HG03066 (cell line): ENCODE measurements around the gene RIMBP2.
"Not testable (repeated sequence)": the region's sequence is repeated elsewhere in the genome, so short reads cannot be mapped to it uniquely, and the experiment has no call there.

Source experiments
- ATAC-seq: cut with Tn5 transposase; IDR thresholded peaks from one replicate; pipeline ENCODE4 v1.9.1; 2021; ENCODE audit warnings: low read depth; ENCODE audit not compliant: unreplicated experiment

The RIMBP2 gene

DNA sequence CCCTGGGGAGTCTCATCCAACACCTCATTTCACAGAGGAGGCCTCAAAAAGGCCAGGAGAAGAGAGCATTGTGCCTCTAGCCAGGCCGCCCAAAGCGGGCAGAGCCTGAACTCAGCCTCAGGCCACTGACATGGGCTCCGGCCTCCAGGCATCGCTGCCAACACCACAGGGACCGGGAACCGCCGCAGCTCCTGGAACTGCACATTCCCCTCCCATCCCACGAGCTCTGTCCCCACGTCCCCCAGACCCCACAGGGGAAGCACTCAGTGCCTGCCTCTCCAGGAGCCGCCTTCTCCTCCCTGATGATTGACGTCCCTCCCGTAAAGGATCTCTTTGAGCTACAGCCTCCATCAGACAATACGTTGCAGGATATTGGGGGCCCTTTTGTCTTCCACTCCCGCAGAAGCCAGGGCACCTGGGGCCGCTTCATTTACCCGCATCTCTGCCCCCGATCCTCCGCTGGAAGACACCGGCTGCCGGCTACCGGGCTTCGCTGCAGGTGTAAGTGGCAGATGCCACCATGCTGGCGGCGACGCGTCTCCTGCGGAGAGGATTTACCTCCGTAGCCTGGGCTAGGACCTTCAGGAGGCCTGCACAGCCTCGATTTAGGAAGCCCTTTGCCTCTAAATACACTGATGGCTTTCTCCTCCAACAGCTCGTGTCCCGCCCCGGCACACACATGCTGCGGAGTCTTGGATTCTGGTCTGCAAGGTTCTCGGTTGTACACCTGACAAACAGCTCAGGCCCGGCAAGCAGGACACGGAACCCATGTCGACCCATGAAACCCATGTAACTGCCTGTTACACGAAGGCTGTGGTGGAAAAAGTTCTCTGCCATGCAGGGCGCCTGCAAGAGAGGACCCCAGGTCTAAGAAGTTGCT lies 104.8 kb downstream of the RIMBP2 start:
- ATAC-seq, result no peak

DNA sequence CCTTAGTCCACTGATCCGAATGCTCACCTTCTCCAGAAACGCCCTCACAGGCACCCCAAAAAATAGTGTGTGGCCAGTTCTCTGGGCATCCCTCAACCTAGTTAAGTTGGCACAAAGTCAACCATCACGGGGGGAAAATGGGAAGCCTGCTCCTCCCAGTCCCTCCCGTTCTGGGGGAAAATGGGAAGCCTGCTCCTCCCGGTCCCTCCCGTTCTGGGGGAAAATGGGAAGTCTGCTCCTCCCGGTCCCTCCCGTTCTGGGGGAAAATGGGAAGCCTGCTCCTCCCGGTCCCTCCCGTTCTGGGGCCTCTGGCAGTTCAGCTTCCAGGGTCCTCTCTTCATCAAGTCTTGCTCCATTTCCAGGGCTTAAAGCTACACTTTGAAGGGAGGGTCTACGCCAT lies 106.1 kb downstream of the RIMBP2 start:
- ATAC-seq, result no peak

DNA sequence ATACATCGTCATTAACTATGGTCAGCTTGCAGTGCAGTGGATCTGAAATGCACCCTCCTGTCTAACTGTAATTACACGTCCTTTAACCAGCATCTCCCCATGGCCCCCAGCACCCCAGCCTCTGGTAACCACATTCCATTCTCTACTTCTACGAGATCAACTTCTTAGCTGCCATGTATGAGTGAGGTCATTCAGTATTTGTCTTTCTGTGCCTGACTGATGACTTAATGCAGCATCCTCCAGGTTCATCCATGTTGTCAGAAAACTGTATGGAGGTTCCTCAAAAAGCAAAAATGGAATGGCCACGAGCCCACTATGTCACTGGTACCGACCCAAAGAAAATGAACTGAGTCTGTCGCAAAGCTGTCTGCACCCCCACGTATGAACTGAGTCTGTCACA lies 107.3 kb downstream of the RIMBP2 start:
- ATAC-seq, result no peak

DNA sequence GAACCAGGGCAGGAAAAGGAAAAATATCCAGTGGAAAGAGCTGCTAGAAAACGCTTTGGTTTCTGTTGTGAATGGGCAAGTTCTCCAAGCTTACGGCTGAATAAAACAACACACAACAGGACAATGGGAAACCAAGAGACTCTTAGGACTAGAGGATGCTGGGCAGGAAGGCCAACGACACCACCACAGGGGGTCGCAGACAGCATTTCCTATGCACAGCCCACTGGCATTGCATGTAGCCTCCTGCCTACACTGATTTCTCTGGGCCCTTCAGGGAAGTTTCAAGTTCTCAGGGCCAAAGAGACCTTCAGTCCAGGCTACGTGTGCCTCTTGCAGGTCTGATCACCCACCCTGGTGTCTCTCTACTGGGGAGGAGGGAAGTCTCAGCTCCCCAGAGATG lies 108.0 kb downstream of the RIMBP2 start:
- no peak for ATAC-seq

DNA sequence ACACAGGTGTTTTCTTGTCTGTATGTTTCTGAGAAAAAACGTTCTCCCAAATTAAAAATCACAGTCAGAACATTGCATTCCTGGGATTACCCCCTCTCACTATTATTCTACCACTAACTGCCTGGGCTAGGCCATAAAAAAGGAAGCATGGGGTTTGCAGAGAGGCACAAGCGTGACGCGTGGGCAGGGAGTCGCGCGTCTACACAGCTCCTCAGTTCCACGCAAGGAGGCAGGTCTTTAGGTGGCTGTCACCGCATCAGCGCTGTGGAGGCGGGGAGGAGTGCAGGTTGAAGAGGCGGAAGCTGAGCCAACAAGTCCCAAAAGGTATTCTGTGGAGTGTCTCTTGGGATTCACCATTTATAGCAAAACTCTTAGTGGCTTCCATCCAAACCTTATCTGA lies 109.9 kb downstream of the RIMBP2 start:
- ATAC-seq, result no peak

DNA sequence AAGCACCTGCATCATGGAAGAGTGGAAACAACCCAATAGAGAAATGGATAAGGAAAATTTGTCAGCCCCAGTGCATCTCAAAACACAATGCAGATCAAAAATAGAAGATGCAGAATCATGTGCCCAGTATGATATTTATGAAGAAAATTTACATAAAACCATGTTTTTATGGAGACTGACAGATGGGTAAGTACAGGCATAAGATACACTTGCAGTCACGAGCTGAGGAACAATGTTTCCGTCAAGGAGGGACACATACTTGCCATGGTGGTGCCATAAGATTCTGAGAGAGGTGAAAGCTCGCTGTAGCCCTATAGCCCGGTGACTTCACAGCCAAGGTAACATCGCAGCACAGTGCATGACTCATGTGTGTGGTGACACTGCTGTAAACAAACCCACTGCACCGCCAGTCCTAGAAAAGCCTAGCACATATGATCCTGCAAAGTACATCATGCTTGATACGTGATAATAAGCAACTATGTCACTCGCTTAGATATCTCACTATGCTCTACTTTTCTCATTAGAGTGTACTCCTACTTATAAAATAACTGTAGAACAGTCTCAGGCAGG lies 112.6 kb downstream of the RIMBP2 start:
- ATAC-seq, result no peak

DNA sequence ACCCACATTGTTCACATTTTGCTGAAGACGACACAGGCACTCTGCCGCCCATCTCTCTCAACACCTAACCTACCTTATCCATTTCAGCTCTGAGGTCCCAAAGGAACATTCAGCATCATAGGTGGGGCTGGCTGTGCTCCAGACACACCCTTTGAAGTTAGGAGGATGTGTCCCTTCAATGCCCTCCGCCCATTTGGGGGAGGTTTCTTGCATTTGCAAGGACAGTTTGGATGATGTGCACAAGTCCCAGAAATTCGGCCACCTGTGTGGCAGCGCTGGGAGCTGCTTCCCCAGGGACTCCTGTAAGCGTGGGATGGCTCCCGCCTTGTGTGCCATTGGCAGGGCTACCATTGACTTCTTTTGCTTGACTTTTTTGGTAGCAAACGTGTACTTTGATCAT lies 113.8 kb downstream of the RIMBP2 start:
- ATAC-seq, result no peak

DNA sequence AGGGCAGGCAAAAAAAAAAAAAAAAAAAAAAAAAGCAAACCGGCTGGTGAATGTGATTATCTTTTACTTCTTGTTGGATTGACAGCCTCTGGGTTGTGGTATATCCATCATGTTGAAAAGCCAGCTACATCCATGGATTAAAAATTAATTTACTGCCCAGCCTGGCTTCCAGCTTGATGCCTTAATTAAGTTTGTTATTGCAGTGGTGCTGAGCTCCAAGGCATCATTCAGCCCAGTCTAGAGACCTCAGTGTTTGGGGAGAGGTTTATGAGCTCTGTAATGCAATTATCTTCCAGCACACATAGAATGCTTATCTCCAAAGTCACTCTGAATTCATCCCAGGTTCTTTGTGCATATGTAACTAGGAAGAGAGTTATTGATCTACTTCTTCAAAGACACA lies 114.8 kb downstream of the RIMBP2 start:
- no peak for ATAC-seq

DNA sequence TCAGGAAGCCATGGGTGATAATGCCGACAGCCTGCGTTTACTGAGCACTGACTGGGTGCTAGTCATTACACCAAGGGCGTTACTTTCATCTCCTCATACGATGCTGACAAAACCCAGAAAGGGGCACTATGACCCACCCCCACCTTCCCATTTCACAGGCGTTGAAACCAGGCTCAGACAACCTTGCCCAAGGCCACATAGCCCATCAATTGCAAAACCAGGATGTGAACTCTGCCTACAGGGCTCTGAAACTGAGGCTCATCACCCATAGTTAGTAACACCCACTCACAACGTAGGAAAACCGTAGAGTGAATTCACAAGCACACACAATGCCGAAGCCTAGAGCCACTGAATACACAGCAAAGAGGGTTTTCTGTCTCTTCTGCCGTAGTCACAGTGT lies 119.9 kb downstream of the RIMBP2 start:
- ATAC-seq, result no peak

DNA sequence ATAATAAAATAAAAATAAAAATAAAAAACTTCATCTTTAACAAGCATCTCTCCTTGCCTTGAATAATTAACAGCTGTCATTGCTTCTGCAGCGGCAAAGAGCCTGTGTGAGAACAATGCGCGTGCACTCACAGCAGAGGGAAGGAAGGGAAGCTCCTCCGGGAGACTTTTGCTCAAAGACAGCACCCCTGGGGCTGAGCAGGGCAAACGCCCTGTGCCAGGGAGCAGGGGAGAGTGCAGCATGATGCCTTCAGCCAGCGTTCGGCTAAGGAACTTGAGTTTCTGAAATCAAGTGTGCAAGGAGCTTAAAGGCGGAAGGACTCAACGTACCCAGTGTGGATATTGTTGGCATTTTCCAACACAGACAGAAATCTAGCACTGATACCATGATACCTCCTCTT lies 120.5 kb downstream of the RIMBP2 start:
- no peak for ATAC-seq

DNA sequence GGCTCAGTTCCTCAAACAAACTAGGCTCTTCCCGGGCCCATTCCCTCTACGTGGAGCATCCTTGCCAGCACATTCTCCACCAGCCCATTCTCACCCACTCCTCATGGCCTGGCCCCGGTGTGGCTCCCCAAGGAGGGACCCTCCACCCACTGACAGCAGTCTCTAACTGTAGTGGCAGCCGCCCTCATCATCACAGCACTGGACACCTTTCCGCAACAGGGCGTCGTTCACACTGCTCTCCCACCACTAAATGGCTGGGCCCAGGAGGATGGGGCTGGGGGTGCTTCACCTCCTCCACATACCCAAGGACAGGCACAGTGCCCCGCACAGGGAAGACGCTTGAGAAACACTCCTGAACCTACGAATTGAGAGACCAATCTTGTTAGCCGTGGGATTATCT lies 123.0 kb downstream of the RIMBP2 start:
- no peak for ATAC-seq

DNA sequence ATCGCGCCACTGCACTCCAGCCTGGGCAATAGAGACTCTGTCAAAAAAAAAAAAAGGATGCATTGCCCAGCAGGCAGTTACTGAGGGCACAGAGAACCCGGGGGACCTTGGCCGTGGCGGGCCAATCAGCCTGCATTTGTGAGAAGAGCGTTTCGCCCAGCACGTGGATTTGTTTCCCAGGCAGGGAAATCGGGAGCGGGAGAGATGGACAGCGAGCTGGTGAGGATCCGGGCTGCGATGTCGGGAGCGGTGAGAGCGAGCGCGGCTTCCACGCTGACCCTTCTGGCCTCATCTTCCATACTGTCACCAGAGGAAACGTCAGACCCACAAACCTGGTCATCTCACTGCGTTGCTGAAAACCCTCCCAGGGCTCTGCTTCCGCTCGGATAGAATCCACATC lies 123.5 kb downstream of the RIMBP2 start:
- ATAC-seq, result no peak

DNA sequence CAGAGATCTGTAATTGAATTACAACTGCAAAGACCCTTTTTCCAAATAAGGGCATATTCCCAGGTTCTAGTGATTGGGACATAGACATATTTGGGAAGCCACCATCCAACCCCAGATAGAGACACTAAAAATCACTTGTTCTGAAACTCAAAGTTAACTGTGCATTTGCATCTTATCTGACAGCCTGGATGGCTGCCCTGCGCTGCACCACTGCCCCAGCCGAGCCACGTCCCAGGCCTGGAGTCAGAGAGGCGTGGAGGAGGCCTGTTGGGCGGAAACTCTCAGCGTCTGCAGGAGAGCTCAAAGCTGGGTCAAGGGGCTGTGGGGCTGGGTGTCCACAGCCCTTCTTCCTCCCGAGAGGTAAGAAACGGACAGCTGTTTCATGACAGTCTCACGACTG lies 124.4 kb downstream of the RIMBP2 start:
- no peak for ATAC-seq

DNA sequence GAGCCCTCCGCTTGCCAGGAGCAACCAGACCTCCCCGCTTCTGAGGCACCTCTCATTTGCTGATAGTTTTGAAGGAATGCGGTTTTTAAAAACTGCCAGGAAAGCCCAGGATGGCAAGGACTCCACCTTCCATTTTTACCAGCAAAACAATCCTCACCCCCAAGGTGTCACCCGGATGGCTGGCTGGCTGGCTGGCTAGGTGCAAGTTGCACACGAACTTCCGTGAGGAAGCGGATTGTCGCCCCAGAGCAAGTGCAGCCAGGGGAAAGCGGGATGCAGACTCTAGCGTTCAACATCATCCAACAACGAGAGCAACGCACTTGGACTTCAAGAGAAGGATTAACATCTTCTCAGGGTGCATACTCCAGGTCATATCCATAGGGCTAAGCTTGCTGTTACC lies 125.4 kb downstream of the RIMBP2 start:
- no peak for ATAC-seq

DNA sequence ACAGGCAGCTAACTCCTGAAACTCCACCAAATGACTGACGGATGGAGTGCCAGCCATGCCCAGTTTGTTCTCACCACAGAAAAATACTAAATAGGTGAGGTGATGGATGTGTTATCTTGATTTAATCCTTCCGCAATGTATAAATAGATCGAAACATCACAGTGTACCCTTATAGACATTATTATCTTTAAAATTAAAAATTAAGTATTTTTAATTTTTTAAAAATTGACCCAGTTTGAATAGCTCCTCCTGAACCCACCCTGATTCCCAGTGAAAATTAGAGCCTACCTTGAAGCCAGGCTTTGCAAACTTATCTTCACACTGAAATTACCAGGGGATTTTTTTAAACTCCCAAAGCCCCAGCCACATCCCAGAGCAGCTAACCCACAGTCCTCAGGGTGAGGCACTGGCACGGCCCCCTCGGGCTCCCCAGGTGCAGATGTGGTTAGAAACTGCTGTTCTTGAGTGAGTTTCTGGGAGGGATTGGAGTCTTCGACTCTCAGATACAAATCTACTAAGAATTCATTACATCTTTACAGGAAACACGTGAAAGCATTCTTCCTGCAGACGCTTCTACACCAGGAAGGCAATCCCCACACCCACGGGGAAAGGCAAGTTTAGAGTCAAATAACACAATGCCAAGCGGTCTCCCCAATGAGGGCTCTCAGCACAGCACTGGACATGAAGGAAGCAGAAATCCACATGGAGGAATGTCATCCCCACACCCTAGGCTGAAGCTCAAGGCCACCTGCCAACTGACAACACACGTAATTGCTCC lies 126.4 kb downstream of the RIMBP2 start:
- no peak for ATAC-seq

DNA sequence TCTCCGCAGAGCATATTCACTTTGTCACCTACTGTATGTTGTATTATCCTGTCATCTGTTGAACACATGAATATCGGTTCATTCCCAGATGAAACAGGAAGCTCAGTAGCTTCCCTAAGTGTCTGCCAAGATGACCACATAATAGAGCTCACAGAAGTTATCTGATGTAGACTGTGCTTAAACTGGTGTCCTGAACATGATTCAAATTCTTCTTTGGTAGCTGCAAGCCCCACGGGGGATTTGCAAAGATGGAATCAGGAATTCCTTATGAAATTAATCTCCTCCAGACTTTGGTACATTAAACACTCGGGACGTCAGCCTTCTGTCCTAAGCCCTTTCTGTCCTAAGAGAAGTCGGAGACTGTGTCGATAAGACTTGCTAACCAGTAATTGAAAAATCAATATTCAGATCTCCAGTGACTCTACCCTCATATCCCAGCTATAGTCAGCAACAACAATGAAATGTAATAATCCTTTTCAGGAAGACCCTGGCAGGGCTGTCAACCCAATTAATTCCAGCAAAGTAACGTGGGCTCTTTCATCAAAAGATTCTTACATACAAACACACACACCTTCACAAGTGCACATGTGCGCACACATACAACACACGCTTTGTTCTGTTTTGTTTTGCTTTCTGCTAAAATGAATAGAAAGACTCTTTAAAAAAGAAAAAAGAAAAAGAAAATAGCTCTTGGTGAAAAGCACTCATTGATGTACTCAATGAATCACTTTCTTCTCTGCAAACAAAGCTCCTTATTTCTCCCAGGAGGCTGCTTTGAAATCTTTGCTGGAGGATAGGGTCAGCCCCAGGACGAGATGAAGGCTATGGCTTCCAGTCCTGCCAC lies 127.2 kb downstream of the RIMBP2 start:
- ATAC-seq, result no peak

DNA sequence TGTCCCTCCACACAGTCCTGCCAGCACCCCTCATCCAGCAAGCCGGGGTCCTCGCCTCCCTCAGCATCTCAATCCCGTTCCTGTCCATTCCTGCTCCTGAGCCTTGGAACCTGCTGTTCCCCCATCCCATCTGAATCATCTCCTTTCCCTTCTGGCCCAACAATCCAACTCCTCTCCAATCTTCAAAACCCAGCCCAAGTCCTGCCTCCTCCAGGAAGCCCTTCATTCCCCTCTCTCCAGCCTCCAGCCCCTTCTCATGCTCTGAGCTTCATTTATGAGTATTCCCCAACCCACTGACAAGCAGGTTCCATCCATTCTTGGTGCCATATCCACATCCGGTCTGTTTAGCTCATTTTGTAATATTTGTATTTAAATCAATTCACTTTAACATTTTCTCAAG lies 128.1 kb downstream of the RIMBP2 start:
- no peak for ATAC-seq

DNA sequence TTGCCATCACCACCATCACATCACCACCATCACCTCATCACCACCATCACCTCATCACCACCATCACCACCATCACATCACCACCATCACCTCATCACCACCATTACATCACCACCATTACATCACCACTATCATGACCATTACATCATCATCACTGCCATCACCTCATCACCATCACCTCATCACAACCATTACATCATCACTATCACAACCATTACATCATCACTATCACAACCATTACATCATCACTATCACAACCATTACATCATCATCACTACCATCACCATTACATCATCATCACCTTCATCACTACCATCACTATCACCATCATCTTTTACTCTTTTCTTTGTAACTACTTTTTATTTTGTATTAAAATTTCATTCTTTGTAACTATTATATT lies 131.6 kb downstream of the RIMBP2 start:
- not testable (repeated sequence) for ATAC-seq

DNA sequence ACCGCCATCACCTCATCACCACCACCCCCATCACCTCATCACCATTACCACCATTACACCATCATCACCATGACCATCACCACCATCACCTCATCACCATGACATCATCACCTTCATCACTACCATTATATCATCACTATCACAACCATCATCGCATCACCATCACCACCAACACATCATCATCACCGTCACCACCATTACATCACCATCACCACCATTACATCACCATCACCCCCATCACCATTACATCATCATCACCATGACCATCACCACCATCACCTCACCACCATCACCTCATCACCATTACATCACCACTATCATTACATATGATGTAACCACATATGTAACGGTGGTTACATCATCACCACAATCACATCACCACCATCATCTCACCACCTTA lies 132.3 kb downstream of the RIMBP2 start:
- ATAC-seq, result no peak

DNA sequence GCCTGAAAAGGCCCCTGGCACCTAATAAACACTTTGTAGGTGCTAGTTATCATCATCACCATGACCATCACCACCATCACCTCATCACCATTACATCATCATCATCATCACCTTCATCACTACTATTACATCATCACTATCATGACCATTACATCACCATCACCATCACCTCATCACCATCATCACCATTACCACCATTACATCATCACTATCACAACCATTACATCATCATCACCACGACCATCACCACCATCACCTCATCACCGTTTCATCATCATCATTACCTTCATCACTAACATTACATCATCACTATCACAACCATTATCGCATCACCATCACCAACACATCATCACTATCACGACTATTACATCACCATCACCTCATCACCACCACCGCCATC lies 132.8 kb downstream of the RIMBP2 start:
- no peak for ATAC-seq

DNA sequence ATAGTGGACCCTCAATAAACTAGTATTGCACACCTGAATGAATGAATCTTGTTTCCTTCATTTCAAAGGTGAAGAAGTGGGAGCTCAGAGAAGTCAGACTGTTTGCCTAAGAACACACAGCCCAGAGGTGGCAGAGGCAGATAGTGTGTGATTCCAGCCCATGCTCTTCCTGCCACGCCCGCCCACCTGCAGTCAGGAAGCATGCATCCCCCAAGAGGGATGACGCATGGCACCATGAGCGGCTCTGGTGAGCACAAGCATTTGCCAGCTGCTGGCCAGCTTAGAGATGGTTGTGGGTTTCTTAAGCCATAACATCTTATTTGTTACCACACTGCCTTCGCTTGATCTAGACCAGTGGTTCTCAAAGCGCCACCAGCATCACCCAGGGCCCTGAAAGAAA lies 133.8 kb downstream of the RIMBP2 start:
- no peak for ATAC-seq
